NCI-H446 treated with DMSO at 0.1 percent for 48 hours (cell line): ENCODE results near the gene CA12.

Experiments
- DNase-seq: peaks from one replicate; lab custom pipeline; 2025; lab: John Stamatoyannopoulos, UW

The CA12 gene

DNA sequence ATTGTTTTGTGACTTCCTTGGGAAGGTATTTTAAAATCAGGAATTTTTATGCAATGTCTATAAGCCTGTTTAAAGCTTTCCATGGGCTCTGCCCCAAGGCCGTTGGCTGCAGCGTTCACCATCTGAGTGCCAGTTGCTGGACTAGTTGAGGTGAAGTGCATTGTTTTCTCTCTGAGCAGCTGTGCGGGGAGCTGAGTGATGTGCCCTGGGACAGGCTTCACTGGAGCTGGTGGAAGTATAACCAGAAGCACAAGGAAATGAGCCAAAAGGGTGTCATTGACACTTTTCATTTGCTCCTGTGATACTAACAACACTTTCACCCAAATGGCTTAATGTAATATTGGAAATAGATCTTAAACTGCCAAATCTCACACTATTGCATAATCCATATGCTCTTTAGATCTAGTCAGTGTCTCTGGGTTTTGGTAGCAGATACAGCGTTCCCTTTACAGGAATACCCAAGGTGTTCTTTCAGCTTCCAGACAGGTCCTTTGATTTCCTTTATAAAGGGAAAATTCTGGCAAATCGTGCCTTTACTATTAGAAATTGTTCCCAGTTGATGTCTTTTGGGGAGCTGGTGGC lies 75.1 kb downstream of the CA12 start:
- DNase-seq = no peak

- DNase-seq = no peak
Measured at GRCh38 chr15:63305260-63305659, 76.4 kb downstream of the CA12 start.

- no peak for DNase-seq
Measured at GRCh38 chr15:63301088-63301487, 80.6 kb downstream of the CA12 start.

DNA sequence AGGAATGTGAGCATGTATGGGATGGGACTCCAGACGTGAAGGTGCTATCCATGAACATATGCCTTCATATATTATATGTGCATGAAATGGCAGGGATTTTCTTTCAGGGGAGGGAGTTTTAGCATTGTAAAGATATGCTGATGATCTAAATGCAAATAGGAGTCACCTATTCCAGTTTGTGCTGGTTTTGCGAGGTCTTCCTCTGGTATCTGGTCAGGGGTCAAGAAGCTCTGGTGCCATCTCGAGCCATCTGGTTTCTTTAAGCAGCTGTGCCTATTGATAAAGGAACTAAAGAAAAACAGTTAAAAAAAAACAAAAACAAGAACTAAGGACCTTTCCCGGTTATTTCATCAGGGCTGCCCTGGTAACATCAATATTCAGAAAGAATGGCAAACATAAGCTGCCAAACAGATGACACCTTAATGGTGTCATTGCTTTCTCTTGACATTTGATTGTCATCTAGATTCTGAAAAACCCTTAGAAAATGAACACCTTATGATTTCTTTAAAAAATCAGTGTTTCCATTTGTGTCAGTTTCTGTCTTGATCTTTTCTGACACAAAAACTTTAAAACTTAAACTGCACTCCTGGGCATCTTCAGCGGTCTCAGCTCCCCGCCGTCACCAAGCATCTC lies 81.6 kb downstream of the CA12 start:
- no peak for DNase-seq

GRCh38 chr15:63296195-63296594 lies 85.5 kb downstream of the CA12 start:
- DNase-seq = no peak

GRCh38 chr15:63295341-63295740 lies 86.3 kb downstream of the CA12 start:
- no peak for DNase-seq

DNA sequence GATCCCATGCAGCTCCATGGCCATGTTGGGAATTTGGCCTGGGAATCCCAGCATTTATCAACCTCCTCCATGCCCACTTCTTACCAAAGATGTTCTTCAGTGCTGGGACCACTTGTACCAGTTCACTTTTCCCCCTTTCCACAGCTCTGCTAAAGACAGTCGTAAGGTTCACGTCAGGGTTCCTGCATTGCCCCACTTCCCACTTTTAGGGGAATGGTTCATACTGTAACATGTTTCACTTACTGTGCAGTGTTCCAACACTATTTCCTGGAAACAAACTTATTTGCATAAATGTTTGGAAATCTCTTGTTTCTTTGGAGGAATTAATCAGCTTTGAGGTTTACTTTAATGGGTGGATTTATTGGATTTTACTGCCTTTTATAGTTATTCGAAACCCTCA lies 87.3 kb downstream of the CA12 start:
- no peak for DNase-seq

DNA sequence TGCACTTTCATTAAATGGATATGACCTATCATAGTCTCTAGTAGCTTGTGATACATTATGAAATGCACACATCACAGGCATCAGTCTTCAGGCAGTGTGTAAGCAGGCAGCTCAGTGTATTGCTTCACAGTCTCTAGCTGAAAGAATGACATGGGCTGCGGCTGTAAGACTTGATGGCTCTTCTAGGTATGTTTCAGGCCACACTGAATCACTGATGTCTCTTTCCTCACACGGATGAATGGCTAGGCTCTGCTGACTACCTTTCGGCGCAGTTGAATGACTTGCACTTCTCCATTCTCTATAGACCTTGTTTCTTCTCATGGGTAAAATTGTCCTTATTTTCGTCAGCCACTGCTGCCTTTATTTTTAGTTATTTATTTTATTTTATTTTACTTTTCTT lies 88.9 kb downstream of the CA12 start:
- DNase-seq = no peak

DNA sequence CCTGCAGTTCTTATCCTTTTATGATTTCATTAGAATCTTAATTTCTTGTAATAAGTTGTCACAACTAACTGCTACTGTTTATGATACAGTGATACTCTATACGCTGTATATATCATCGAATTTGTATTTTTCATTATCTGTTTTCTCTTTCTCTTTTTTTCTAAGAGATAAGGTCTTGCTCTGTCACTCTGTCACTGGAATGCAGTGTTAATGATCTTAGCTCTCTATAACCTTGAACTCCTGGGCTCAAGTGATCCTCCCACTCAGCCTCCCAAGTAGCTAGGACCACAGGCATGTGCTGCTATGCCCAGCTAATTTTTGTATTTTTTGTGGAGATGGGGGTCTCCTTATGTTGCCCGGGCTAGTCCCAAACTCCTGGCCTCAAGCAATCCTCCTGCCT lies 89.4 kb downstream of the CA12 start:
- DNase-seq = no peak

GRCh38 chr15:63291507-63291906 lies 90.1 kb downstream of the CA12 start:
- no peak for DNase-seq

GRCh38 chr15:63288778-63289378 lies 92.8 kb downstream of the CA12 start:
- peak; percentile 49 for DNase-seq

- DNase-seq = no peak
Measured at GRCh38 chr15:63288342-63288741, 93.3 kb downstream of the CA12 start.

DNA sequence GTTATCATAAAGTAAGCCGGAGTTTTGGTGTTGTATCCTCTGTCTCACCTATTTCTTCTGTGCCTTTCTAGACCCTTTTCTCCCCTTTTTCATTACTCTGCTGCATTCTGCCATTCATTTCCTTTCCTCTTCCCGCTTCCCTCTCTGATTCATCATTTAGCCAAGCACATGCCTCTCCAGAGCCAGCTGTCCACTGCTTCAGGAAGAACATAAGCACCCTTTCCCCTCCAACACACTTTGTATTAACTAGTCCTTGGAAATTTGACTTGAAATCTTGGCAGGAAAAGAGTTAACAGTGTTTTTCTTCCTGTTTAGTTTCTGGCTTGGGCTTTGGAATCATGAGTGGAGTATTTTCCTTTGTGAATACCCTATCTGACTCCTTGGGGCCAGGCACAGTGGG lies 94.5 kb downstream of the CA12 start:
- no peak for DNase-seq

GRCh38 chr15:63284335-63284734 lies 97.3 kb downstream of the CA12 start:
- no peak for DNase-seq

GRCh38 chr15:63283126-63283525 lies 98.5 kb downstream of the CA12 start:
- no peak for DNase-seq

DNA sequence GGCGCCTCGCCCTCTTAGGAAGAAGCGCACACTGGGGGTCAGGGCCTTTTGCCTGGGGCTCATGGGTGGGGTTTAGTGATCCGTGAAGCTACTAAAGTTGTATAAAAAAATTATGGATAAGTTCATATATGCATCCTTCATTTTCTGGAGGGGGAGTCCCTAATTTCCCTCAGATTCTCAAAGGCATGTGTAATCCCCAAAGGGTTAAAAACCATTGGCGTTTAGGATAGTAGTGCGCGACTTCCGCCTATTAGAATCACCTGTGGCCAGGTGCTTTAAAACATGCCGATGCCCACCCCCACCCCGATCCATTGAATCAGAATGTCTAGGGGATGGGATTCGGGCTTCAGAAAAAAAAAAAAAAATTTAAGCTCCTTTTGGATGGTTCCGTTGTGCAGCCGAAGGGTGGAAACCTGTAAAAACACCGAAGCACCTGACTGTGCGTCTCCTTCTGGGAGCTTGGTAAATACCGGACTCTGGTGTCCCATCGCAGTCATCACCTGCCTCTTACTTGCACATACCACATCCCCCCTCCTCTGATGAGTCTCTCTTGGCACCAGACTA lies 103.7 kb downstream of the CA12 start:
- no peak for DNase-seq

- DNase-seq = no peak
Measured at GRCh38 chr15:63277038-63277892, 104.4 kb downstream of the CA12 start, which contains the start of gene APH1B. TSS of gene APH1B (plus strand) at chr15:63277605. CDS start at chr15:63277624, 19 bp downstream.

GRCh38 chr15:63276342-63277037 lies 105.2 kb downstream of the CA12 start:
- DNase-seq = no peak

DNA sequence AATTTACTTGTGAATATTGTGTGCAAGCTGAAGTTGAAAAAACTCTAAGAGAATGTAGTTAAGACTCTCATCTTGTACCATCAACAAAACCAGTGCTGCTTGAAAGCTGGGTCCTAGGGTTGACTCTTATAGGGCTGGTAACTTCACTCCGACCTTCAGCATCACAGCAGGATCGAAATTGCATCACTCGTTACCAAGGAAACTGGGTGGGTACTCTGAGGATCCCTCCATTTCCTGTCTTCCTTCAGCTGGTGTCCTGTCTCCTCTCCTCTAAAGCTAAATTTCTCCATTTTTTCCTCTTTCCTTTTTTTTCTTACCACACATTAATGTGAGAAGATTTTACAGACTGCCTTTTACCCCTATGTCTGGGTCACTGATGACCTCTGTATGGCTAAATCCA lies 107.2 kb downstream of the CA12 start:
- DNase-seq = no peak
